Endometrial microvascular endothelial cells (primary cell): ENCODE results near the gene MED9. TPM values are rescaled to one million over a fixed set of nuclear protein-coding genes. Genes with fewer than 3 reads are reported as not detected.

Source experiments
- in situ Hi-C: cut with HindIII; loops from 2 replicates; pipeline ENCODE4 v1.10.0; 2017; ENCODE audit warnings: low sequenced_read_pairs, low pct_unique_long_range_greater_than_20kb; ENCODE audit errors: inconsistent ontology term
- total RNA-seq: library from RNA; depleted of rRNA; stranded (reverse); fragments of >200 nt; gene quantifications from one replicate; pipeline ENCODE4 v1.2.3, GENCODE V29; 2015; ENCODE audit errors: inconsistent ontology term

MED9 gene
- total RNA-seq, 1 donor from 2014 or later = 14.7 TPM

DNA sequence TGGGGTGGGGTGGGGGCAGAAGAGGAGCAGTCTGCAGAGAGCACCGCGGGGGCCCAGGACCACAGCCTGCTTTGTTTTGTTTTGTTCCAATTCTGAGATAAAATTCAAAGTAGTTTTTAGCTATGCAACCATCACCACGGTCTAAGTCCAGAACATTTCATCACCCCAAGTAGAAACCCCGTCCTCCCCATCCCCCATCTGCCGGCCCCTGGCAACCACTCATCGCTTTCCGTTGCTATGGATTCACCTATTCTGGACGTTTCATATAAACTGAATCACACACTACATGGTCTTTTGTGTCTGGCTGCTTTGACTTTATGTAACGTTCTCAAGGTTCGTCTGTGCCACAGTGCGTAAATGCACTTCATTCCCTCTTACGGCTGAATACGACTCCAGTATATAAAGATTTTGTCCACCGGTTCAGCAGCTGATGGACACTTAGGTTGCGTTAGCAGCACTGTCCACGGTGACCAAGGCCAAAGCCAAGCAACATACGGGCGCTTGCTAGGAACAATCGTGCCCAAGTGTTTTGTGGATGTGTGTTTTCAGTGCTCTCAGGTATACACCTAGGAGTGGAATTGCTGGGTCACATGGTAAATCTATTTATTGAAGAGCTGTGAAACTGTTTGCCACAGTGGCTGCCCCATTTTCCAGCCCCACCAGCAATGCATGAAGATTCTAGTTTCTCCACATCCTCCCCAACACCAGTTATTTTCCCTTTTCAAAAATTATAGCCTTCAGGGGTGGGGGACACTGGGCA lies 47.1 kb downstream of the MED9 start:
- in situ Hi-C loops = loop anchor here (10.0 kb wide), 1 partner anchor 71 kb away; the partner anchor contains the start of gene PEMT

GRCh38 chr17:17525311-17525710 lies 48.5 kb downstream of the MED9 start:
- in situ Hi-C loops = loop anchor here (10.0 kb wide), 1 partner anchor 69 kb away; the partner anchor contains the start of gene PEMT

GRCh38 chr17:17525956-17526355 lies 49.2 kb downstream of the MED9 start:
- in situ Hi-C loops = loop anchor here (10.0 kb wide), 1 partner anchor 69 kb away; the partner anchor contains the start of gene PEMT

DNA sequence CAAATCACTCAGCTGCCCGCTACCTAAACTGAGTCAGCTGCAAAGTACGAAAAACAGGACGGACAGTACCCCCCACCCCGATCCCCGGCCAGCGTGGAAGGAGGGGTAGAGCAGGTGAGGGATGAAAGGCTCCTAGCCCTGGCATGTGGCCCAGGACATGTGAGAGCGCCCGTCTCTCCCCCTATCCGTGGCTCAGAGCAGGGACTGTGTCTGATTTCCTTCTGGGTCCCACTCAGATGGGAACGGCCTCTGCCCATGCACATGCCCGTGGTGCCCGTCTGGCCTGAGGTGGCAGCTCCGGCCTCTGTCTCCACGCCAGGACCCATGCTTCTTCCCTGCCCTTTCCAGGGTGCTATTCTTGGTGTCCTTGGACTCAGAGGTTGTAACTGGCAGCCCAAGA lies 49.6 kb downstream of the MED9 start:
- in situ Hi-C loops = loop anchor here (10.0 kb wide), 1 partner anchor 68 kb away; the partner anchor contains the start of gene PEMT

DNA sequence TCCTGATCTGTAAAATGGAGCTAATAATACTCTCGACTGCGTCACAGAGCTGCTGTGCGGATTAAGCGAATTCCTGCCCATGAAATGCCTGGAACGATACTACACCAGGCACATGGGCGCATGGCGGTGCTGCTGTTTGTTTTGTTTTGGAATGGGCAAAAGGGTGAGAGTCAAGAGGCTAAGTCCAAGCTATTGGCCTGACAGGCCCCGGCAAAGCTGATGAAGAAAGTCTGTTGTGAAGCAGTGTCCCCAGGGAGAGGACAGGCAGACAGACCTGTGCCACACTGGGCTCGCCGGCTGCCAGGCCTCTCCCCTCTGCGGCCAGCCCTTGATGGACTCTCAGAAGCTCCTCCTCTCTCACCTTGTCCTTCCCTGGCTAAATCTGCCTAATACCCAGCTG lies 50.7 kb downstream of the MED9 start:
- in situ Hi-C loops = loop anchor here (10.0 kb wide), 1 partner anchor 67 kb away; the partner anchor contains the start of gene PEMT

GRCh38 chr17:17527956-17528500 lies 51.2 kb downstream of the MED9 start:
- in situ Hi-C loops = loop anchor here (10.0 kb wide), 1 partner anchor 67 kb away; the partner anchor contains the start of gene PEMT

DNA sequence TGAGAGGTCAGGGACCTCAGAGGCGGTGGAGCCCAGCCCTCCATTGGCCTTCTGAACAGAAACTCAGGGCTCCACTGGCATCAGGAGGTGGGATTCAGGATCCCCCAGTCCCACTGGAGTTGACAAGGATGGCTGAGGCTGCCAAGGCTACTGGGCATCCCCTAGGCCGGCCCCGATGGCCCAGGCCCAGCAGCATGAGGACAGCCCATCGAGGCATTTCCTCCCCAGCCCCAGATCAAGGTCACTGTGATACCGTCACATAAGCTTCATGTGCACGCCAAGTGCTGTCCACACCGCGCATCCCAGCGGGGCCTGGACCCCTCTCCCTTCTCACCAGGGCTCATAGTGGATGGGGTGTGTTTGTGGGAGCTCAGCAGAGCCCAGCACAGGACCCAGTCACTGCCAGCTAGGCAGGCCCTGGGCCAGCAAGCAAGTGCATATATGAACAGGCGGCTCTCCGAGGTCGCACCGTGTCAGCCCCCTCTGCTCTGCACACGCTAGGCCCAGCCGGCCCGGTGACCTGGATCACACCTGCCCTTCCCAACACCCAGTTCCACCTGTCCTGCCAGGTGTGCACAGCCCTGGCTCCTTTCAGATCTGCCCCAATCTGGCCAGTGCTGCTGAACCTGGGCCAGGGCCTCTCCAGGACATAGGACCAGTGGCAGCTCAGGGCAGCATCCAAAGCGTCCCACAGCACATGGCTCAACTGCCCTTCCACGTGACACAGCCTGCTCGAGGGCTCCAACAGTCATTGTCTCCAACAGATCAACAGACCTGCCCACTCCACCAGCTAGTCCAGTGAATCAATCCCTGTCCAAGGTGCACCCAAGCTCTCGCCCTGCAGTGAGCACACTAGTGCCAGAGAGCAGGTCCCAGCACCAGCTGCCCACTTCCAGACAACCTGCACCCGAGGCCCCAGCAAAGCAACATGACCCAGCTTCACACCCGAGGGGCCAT lies 52.2 kb downstream of the MED9 start:
- in situ Hi-C loops = loop anchor here (10.0 kb wide), 1 partner anchor 66 kb away; the partner anchor contains the start of gene PEMT

DNA sequence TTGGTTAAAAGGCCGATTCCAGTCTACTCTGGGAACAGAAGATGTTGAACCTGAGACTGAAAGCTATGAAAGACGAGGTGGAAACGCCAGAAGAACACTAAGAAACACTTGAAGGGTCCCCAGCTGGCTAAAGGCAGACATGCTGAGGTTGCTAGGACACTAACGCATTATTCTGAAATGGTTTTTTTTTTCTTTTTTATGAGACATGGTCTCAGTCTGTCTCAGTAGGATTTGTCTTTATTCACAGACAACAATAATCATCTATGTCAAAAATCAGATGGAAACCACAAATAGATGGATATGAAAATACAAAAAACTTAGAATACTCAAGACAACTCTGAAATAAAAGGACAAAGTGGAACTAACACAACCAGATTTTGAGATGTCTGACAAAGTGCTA lies 54.4 kb downstream of the MED9 start:
- in situ Hi-C loops = no loop called here

DNA sequence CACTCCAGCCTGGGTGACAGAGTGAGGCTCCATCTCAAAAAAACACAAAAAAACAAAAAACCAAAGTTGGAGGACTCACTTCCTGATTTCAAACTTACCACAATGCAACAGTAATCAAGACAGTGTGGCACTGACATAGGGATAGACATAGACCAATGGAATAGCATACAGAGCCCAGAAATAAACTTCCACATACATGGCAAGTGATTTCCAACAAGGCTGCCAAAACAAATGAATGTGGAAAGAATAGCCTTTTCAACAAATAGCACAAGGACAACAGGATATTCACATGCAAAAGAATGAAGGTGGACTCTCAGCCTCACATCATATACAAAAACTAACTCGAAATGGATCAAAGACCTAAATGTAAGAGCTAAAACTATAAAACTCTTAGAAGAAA lies 56.2 kb downstream of the MED9 start:
- in situ Hi-C loops = no loop called here

DNA sequence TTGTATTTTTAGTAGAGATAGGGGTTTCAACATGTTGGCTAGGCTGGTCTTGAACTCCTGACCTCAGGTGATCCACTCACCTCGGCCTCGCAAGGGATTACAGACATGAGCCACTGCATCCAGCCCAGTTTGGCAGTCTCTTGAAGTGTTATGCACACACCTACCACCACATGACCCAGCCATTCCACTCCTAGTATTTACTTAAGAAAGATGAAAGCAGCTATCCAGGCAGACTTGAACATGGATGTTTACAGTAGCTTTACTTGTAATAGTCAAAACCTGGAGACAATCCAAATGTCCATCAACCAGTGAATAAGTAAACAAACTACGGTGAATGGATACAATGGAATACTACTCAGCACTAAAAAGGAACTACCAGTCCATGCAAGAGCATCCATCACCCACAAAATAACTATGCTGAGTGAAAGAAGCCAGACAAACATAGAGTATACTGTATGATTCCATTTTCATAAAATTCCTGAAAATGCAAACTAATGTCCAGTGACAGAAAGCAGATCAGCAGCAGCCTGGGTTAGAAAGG lies 57.2 kb downstream of the MED9 start:
- in situ Hi-C loops = no loop called here

- in situ Hi-C loops = no loop called here
These were observed 59.2 kb downstream of the MED9 start for GRCh38 chr17:17535957-17536356.

DNA sequence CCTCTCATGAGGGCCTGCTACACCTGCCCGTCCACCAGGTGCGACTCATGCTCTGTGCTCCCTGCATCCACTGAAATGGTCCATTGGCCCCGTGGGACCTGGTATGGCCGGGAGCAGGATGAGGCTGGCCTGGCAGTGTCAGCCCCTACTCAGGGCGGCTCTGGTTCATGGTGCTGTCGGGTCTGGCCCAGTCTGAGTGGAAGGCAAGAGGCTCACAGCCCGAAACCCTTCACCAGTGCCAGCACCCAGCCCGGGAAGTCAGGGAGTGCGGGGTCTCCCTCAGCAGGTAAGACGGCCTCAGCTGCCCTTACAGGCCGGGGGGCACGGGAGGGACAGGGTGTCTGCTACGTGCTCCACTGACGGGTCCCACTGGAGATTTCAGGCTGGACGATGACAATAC lies 59.9 kb downstream of the MED9 start:
- in situ Hi-C loops = no loop called here

DNA sequence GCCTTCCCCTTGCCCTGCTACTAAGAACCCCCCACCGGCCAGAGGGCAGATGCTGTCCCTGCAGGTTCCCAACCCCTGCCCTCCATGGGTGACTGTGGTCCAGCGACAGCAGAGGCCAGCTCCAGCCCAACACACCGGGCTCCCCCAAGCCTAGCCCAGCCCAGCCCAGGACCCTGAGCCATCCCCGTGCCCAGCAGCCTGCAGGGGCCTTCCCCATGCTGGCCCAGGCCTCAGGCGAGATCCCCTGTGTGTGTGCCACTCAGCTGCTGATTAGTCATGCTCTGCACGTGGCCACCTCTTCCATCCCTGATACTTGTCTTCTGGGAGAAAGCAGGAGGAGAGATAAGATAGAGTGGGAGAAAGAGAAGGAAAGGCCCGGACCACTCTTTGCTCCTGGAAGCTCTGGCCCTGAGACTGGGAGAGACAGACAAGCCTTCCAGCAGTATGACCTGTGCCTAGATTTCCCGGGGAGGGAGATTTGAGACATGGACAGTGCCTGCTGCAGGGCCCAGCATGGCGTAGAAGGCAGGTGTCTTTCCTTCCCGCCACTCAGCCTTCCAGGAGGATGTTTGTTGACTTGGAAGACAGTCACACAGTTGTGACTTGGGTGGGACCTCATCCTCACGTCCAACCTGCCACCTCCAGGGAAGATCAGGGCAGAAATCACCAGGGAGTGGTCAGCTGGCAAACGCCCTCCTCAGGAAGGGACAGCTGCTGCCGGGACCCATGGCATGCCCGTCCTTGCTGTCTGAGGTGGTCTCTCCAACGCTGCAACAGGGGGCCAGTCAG lies 60.7 kb downstream of the MED9 start:
- in situ Hi-C loops = no loop called here

DNA sequence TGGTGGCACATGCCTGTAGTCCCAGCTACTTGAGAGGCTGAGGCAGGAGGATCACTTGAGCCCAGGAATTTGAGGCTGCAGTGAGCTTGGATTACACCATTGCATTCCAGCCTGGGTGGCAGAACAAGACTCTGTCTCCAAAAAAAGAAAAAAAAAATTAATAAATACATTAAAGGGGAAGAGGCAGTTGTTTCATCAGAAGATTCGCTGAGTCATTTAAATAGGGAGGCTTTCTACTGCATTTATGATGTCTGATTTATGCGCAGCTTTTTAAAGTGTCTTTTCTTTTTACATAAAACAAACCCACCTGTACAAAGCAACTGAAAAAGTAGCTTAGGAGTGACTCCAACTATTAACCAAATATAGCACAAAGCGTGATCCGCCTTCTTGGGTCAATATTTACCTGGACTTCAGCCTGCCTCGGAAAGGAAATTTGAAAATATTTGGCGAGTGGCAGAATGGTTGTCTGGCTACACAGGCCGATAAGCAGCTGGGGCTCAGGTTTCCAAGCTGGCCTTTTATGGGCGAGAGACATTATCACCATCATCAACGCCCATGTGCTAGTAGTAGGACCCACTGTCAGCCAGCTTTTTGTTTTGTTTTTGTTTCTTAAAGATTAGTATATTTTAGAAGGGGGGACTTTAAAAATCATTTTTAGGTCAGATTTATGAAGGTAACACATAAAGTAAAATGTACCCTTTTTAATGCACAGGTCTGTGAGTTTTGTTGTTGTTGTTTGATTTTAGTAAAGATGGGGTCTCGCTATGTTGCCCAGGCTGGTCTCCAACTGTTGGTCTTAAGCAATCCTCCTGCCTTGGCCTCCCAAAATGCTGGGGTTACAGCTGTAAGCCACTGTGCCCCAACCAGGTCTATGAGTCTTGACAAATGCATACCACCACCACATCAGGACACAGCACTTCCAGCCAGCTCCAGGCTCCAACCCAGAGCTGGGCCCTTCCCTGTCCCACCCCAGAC lies 61.9 kb downstream of the MED9 start:
- in situ Hi-C loops = no loop called here

DNA sequence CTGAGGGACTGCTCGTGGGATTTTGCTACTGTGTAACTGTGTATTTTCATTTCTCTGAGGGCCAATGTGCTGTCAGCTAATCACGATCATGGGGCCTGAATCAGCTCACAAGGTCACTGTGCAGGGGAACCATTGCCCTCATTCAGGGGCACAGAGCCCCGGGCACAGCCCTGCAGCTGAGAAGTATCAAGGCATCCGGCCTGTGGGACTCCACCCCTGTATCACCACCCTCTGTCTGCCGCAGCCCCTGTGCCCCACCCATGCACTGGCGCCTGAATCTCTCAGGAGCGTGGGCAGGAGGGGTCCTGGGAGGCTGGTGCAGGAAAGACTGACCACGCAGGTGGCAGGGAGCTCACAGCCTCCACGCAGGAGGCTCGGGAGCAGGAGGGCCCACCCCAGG lies 62.8 kb downstream of the MED9 start:
- in situ Hi-C loops = no loop called here

- in situ Hi-C loops = no loop called here
These were observed 63.6 kb downstream of the MED9 start for GRCh38 chr17:17540278-17540906.
